Stimulated activated CD4-positive, alpha-beta T cell treated with anti-CD3 and anti-CD28 coated beads, Interleukin-15, amount 100 ng/mL, for 48 hours (primary cell): ENCODE data around the gene PAPLN.

Experiments
- DNase-seq, 2 donors: peaks; one replicate each; pipeline ENCODE4 v3.0.0-alpha.2; 2020; ENCODE audit warnings: low read depth in 2 of 2

The PAPLN gene

GRCh38 chr14:73261075-73261474 lies 23.8 kb downstream of the PAPLN start:
- no peak for DNase-seq

DNA sequence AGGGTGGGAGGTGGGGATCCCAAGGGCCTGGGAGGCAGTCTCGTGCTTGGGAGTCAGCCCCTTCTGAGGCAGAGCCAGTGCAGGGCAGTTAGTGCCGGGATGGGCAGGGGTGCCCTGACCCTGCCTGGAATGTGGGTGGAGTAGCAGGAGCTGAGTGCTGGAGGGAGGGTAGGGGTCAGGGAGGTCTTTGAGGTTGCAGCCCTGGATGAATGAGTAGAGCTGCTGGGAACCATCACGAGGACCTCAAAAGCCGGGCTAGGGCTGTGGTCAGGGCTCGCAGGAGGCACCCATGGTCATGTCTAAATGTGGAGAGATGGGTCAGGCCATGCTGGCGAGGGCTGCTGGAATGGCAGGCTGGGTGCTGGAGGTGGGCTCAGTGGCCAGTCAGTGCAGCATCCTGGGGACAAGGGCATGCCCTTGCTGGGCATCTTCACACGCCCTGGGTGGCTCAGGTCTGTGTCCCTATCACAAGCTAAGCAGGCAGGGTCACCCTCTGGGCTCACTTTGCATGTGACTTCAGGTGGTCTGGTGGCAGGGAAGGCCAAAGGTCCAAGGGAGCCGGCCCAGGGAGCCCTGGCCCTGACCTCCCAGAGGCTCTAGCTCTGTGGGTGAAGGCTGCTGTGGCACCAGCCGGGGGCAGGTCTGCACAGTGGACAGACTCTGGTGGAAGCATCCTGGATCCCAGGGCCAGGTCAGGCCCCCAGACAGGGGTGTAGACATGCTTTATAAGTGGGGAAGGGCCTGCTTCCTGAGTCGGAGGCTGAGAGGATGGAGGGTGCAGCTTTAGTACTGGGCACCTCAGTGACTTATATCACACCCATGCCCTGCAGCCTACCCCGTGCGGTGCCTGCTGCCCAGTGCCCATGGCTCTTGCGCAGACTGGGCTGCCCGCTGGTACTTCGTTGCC lies 24.5 kb downstream of the PAPLN start:
- no peak for DNase-seq

GRCh38 chr14:73262427-73263183 lies 25.3 kb downstream of the PAPLN start:
- DNase-seq = no peak

DNA sequence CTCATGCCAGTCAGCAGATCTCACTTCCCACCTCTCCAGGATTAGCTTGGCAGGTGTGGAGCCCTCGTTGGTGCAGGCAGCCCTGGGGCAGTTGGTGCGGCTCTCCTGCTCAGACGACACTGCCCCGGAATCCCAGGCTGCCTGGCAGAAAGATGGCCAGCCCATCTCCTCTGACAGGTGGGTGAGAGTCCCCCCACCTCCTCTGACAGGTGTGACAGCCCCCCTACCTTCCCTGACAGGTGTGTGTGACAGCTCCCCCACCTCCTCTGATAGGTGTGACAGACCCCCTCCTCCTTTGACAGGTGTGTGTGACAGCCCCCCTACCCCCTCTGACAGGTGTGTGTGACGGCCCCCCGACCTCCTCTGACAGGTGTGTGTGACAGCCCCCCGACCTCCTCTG lies 26.3 kb downstream of the PAPLN start:
- no peak for DNase-seq

DNA sequence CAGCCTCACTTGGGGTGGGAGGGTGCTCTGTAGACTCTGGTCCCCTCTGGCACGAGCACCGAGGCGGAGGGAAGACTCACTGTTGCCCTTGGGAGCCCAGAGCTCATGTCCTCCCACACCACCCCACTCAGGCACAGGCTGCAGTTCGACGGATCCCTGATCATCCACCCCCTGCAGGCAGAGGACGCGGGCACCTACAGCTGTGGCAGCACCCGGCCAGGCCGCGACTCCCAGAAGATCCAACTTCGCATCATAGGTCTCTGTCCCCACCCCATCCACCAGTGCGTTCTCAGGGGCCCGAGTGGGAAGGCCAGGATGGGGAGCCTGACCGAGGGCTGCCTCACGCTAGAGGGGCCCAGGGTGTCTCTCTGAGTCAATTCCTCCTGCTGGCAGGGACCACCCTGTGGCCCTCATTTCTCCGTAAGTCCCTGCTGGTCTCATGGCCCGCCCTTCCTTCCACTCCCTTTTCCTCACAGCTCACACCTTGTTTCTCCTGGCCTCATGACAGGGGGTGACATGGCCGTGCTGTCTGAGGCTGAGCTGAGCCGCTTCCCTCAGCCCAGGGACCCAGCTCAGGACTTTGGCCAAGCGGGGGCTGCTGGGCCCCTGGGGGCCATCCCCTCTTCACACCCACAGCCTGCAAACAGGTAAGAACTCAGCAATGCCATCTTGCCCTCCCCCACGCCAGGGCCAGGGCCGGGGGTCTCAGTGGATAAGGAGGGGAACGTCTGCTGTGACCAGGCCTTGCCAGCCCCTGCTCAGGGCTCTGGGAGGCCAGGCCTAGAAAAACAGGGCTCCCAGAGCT lies 27.0 kb downstream of the PAPLN start:
- DNase-seq = no peak

GRCh38 chr14:73264885-73265720 lies 27.8 kb downstream of the PAPLN start:
- no peak for DNase-seq

- DNase-seq = no peak
Measured at GRCh38 chr14:73265721-73266046, 28.4 kb downstream of the PAPLN start.

DNA sequence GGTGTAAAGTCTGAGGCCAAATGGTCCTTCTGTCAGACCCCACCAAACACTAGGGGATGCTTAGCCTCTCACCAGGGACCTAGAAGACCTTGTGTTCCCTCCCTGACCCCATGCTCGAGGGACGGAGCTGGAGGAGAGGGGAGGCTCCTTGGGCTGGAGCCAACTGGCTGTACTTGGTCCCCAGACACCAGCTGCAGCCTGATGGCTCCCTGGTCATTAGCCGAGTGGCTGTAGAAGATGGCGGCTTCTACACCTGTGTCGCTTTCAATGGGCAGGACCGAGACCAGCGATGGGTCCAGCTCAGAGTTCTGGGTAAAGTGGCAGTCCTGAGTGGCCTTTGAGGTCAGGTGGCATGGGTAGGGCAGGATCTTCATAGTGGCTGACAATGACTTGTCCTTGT lies 29.0 kb downstream of the PAPLN start:
- no peak for DNase-seq

- DNase-seq = no peak
Measured at GRCh38 chr14:73267474-73267873, 30.2 kb downstream of the PAPLN start.

- no peak for DNase-seq
Measured at GRCh38 chr14:73269729-73270531, 32.6 kb downstream of the PAPLN start.

- no peak for DNase-seq
Measured at GRCh38 chr14:73272393-73272792, 35.1 kb downstream of the PAPLN start.

DNA sequence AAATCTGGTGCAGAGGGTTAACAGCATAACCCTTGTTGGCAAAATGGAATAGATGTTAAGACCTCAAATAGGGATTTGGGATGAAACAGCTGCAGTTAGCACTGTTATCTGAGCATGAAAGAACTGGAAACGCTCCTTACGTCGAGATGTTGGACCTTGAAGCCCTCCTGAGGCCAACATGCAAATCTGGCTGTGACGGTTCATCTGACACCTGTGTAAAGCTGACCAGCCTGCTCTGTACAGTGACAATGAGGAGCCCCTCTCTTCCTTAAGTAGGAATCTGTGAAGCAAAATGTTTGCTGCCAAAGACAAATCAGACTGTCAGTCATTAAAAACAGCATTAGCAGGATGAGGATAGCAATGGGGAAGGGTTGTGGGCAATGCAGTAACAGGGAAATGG lies 36.5 kb downstream of the PAPLN start:
- no peak for DNase-seq

DNA sequence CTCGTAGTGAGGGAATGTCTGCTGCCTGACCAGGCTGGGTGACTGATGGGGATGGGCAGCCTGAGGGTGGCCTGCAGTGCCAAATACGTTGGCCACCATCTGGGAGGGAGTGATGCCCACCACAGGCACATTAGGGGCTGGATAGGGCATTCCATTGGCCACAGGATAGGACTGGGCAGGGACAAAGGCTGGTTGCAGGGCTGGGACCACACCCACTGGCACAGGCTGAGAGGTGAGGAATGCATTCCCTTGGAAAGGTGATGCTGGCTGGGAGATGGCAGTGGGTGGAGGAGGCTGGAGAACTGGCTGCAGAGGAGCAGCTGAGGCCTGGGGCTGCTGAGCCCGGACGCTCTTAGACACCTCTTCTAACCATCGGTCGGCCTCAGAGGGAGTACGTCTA lies 39.5 kb downstream of the PAPLN start:
- DNase-seq = no peak

GRCh38 chr14:73277376-73277775 lies 40.1 kb downstream of the PAPLN start:
- no peak for DNase-seq

DNA sequence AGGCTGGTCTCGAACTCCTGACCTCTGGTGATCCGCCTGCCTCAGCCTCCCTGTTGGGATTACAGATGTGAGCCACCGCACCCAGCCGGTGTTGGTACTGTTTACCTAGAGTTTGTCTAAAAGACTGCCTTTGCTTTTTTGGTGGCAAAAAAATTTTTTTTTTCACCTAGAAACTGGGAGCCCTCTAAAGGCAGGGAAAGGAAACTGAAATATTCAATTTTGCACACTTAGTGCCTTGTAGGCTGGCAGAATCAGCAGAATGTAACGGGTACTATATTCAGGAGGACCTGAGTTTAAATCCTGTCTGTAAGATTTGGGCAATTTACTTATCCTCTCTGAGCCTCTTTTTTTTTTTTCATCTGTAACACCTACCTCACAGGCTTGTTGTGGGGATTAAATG lies 43.6 kb downstream of the PAPLN start:
- DNase-seq = no peak

GRCh38 chr14:73283608-73284379 lies 46.5 kb downstream of the PAPLN start:
- DNase-seq = no peak

DNA sequence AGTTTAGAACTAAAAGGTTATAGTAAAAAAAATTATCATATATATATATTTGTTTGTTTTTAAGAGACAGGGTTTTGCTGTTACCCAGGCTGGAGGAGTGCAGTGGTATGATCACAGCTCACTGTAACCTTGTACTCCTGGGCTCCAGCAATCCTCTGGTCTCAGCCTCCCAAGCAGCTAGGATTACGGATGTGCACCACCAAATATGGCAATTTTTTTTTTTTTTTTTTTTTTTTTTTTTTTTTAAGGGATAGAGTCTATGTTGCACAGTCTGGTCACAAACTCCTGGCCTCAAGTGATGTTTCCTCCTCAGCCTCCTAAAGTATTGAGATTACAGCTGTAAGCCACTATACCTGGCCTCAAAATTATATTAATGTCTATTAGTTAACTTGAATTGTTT lies 48.7 kb downstream of the PAPLN start:
- no peak for DNase-seq

DNA sequence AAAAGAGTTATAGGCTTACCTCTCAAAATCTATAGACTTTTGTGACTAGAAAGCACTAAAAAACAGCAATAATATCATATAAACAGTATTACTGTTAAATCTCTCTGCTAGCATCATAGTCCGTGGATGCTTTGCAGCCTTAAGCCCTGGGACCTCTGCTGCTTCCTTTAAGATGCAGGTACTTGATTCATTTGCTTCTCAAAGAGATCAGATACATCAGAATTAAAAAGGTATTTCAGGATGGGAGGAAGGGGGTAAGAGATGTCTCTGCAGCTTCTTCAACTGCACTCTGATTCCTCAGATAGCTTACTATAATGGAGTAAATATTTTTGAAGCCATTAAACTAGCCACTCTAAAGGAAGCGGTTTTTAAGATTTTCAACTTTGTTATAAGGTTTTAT lies 49.3 kb downstream of the PAPLN start:
- DNase-seq = no peak

DNA sequence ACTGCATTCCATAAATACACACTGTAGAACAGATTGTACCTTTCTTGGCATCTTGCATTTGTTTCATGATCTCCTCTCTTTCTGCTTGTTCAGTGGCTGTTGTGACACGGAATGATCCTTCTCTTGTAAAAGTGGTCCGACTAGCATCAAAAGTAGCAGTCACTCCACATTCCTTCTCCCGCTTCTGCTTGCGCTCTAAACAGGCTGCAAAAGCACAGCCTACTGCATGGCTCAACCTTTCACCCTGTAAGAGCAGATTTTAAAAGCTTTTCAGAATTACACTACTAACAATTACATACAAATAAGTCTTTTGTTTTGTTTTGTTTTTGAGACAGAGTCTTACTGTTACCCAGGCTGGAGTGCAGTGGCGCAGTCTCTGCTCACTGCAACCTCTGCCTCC lies 49.8 kb downstream of the PAPLN start:
- no peak for DNase-seq

- no peak for DNase-seq
Measured at GRCh38 chr14:73289308-73289707, 52.0 kb downstream of the PAPLN start.
